GM03348 (cell line): ENCODE data around the gene ALG5.

ENCODE experiments used
- DNase-seq: peaks from one replicate; pipeline ENCODE4 v3.0.0; 2012; ENCODE audit warnings: low spot score

Gene ALG5

GRCh38 chr13:36915896-36916640 lies 83.1 kb downstream of the ALG5 start:
- DNase-seq, result no peak

GRCh38 chr13:36915106-36915505 lies 84.0 kb downstream of the ALG5 start:
- no peak for DNase-seq

GRCh38 chr13:36914648-36915047 lies 84.5 kb downstream of the ALG5 start:
- no peak for DNase-seq

- no peak for DNase-seq
These were observed 85.7 kb downstream of the ALG5 start for GRCh38 chr13:36913463-36913862.

- no peak for DNase-seq
These were observed 86.2 kb downstream of the ALG5 start for GRCh38 chr13:36912973-36913372.

GRCh38 chr13:36912369-36912768 lies 86.8 kb downstream of the ALG5 start:
- DNase-seq, result no peak

- no peak for DNase-seq
These were observed 88.6 kb downstream of the ALG5 start for GRCh38 chr13:36910545-36910944.

- no peak for DNase-seq
These were observed 91.3 kb downstream of the ALG5 start for GRCh38 chr13:36907821-36908220.

- DNase-seq, result no peak
These were observed 91.9 kb downstream of the ALG5 start for GRCh38 chr13:36907266-36907665.

GRCh38 chr13:36905944-36906343 lies 93.2 kb downstream of the ALG5 start:
- DNase-seq, result no peak

- DNase-seq, result no peak
These were observed 95.1 kb downstream of the ALG5 start for GRCh38 chr13:36903925-36904595.
